H1 (cell line): ENCODE results near the gene MRPS5. TPM values are rescaled to one million over a fixed set of nuclear protein-coding genes. Genes with fewer than 3 reads are reported as not detected.

Source experiments
- CHD7 ChIP-seq: fragments of 300-600 bp; sonication (generic); IDR thresholded peaks from 2 replicates; pipeline ENCODE4 v1.7.1; 2012; ENCODE audit warnings: low read length, moderate library complexity, mild to moderate bottlenecking, inconsistent platforms; ENCODE audit not compliant: insufficient replicate concordance
- polyA plus RNA-seq, 7 experiments: library from polyadenylated mRNA; depleted of rRNA in 3 of 7; stranded (reverse) in 5 of 7; unstranded in 2 of 7; fragments of >200 nt in 5 of 7; fragments of 200-250 nt in 2 of 7; gene quantifications; 1 replicate in 5 of 7; 2 replicates in 1 of 7; 4 replicates in 1 of 7; pipeline versions ENCODE4 v1.2.1 to v1.2.3, GENCODE V29; 2011 to 2013; ENCODE audit warnings: missing spikeins in 2 of 7, mixed read lengths in 2 of 7
- total RNA-seq: library from RNA; stranded (reverse); fragmentation: NEBNext Ultra II Directional; extraction: Animal tissue kit (Norgen Biotek cat#: 25700); gene quantifications from 2 replicates; pipeline ENCODE4 v1.2.1, GENCODE V29; 2021

Gene MRPS5
- total and polyA plus RNA-seq, 2 of the 8 experiments (the other 6 are each of a cell fraction or from before 2014, with no cell fraction given) = 36.7 to 53.0 TPM

- no peak for TF ChIP-seq CHD7
Measured at GRCh38 chr2:95115418-95115817, 6.2 kb downstream of the MRPS5 start (continued).
